Inflammatory macrophage treated with lipopolysaccharide for 4 hours (primary cell): ENCODE measurements around the gene GSG1L.
A peak's percentile ranks its signal among the peaks of the same experiment; 100 is the strongest.
"Not testable (repeated sequence)": the region's sequence is repeated elsewhere in the genome, so short reads cannot be mapped to it uniquely, and the experiment has no call there.

Experiments
- DNase-seq: peaks from one replicate; pipeline ENCODE4 v3.0.0-alpha.2; 2020

The GSG1L gene

DNA sequence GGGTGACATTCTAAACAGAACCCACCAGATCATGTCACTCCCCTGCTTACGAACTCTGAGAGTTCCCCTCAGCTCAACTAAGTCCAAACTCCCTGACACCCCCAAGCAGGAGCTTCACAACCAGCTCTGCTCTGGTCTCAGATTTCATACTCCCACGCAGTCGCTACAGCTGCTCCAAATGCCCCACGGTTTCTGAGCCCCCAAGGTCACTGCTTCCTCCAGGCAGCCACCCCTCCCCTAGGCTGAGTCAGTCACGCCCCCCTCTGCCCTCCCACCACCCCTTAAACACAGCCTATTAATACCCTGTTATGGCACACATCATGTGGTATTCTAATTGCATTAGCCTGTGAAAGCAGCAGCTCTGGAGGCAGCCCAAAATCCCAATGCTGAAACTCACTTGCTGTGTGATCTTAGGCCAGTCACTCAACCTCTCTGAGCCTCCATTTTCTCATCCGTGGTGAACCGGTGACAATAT, 51.5 kb downstream of the GSG1L start:
- peak; percentile 2 for DNase-seq

DNA sequence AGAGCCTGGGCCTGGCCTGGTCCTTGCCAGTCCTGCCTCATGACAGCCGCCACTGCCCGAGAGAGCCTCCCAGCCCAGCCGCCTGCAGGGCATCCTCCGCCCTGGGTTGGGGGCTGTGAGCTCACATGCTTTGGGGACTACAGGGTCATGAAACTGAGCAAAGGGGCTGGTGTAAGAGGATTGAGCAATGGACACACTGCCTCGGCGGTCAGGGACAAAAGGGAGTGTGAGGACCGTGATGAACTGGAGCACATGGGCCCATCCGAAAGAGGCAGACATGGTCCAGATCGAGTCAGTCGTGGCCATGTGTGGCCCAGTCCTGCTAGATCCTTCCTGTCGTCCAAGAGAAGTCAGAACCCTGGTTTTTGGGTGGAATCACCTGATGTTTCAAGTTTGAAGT, 52.3 kb downstream of the GSG1L start:
- DNase-seq = no peak

DNA sequence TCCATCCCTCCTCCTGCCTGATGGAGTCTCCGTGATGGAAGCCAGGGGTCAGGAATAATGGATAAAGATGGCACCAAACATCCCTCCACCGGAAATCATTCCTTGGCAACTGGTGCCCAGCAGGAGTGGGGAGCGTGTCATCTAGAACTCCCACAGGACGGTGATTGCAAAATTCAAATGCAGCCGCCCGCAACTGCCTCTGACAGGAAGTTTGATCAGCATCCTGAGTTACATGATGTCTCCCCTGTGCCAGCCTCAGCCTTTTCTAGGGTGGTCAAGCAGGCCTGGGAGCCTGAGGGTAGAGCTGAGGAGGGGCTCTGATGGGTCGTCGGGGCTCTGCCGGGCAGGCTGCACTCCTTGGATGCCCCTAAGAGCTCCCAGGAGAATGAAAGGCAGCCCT, 52.8 kb downstream of the GSG1L start:
- no peak for DNase-seq

DNA sequence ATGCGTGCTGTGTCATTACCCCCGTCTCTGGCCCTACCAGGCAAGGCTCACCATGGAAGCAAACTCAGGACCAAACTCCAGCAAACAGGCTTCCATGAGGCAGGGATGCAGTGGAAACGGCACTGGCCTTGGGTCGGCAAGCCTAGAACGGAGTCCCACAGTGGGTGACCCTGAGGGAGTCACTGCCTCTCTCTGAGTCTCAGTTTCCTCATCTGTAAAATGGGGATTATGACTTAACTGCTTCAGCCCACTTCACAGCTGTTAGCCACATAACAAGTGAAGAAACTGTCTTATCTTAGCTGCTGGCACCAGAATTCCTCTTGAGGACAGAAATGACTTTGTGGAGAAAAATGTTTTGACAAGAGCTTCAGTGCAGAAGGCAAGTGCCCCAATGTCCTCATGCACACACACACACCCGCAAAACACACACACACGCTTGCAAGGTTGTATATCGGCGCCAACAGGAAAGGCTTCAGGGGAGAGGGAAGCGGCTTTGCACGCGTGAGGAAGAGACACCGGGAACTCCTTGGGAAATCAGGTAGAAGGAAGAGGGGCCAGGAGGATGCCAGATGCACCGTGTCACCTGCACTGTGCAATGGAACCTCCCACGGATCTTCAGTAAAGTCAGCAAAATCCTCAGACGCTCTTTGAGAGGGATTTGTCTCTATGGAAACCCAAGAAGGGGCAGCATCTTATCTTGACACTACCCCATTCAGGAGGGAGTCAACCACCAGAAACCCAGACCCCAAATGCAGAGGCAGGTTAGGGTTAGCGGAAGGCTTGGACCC, 53.7 kb downstream of the GSG1L start:
- no peak for DNase-seq

DNA sequence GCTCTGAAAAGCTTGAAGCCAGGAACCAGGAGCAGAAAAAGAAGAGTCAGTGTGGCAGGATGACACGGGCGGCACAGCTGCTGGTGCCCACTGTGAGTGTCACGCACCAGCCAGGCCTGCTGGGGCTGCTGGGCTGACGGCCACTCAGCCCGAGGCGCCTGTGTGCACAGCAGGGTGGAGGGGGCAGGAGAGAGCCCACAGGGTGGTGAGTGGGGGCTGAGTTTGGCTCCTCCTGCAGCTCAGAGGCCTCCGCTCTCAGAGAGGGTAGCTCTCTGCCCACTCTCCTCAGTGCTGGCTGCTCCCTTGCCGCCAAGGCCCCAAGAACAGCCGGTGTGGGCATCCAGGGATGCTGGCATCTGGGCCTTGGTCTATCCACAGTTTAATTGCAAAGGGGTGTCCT, 59.6 kb downstream of the GSG1L start:
- no peak for DNase-seq

DNA sequence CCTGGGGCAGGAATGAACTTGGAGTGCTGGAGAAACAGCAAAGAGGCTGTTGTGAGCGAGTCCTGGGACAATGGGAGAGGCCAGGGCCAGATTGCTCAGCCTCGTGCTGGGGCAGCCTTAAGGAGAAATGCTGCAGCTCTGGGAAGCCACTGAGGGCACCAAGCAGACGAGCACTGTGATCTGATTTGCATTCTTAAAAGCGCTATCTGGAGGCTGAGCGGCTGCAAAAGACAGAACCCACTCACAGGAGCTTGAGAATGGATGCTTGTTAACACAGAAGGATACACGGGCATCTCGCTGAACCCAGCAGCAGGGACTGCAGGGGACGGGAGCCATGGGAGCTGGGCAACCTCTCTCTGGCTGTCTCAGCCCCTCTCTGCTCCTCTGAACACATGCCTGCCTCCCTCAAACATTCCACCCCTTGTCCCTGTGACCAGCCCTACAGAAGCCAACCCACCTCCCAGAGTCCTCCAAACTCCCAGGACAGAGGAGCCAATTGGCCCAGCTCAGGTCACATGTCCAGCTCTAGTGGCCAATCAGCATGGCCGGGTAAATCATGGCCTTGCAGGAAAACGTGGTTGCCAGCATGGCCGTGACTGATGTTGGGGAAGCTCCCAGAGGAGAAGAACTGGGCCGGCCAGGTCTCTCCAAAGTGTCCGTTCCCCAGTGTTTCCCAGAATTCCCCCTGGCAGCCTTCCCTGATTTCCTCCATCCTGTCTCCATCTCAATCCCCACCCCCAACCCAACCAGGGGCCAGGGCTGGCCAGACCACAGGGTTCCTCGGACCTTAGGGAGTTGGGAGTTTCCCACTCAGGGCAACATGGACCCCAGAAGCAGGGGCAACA, 60.3 kb downstream of the GSG1L start:
- DNase-seq = no peak

DNA sequence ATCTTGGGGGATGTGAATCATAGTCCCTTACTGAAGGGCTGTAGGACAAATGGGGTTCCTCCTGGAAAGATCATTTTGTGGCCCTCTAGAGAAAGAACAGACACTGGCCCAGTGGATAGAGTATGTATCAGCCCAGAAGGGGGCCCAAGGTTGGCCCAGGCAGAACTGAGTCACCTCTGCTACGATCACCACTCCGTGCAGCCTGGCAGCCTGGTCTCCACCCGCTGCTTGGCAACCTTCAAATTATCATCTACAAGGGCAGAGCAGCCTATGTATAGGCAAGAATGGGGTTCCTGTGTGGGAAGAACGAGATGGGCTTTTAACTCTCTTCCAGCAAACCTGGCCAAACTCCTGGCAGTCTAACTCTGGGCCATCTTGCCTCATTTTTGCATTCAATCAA, 61.9 kb downstream of the GSG1L start:
- no peak for DNase-seq

DNA sequence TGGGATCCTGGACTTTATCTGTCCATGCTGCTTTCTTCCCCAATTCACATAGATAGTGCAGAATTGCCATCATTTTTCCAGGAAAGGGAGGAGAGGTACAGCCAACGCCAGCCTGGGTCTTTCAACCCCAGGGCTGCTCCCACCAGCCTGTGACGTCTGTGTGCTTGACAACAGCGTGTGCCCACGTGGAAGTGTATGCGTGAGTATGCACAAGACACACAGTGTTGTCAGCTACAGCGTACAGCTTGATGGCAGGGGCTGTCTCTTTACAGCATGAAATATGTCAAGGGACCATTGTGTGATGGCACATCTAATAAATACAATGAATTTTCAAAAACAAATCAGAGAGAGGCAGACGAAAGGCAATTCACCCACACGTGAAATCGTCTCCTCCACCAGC, 62.3 kb downstream of the GSG1L start:
- DNase-seq = no peak

DNA sequence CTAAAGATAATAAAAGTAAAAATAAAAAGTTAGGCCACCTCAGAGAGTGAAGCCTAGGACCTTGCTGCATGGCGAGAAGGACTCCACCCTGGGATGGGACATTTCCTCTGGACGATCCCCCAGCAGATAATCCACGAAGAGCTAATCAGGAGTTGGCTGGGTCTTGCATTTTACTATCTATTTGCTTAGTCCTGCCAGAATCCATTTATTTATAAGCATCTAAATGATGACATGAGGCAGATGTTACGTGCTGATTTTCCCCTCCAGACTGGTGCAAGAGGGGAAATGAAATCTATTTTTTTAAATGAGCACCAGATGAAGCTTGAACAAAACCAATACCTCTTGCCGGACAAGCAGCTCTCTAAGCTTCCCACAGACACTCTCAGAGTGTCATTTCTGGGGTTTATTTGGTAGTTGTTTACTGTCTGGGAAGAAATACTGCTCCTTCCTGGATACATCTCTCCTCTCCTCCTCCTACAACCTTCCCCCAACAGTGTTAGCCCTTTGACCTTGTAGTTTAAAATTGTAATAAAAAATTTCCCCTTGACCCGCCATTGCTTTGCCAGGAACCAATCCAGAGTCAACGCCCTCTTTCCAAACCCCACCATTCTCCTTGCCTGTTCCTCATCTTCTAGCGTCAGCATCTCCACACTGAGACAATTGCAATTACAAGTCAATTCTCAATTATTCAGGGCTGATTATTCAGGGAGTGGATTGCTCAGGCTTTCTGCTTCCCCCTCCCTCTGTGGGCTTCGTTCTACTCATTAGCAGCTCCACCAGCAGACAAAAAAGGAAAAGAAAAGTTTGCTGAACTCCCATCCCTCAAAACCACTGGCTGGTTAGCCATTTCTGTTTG, 63.0 kb downstream of the GSG1L start:
- no peak for DNase-seq

DNA sequence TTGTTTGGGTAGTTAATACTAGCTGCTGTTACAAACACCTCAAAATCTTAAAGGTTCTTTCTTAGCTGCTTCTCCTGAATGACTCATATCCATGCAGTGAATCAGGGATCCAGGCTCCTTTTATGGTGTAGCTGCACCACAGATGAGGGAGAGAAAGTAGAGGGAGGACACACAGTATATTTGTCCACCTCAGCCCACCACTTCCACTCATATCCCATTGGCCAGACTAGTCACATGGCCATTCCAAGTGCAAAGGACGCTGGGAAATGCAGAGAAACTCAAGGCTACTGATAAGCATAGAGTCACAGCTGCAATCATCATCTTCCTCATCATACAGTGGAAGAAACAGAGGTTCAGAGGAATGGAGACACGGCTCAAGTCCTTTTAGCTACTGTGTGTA, 63.8 kb downstream of the GSG1L start:
- DNase-seq = no peak

DNA sequence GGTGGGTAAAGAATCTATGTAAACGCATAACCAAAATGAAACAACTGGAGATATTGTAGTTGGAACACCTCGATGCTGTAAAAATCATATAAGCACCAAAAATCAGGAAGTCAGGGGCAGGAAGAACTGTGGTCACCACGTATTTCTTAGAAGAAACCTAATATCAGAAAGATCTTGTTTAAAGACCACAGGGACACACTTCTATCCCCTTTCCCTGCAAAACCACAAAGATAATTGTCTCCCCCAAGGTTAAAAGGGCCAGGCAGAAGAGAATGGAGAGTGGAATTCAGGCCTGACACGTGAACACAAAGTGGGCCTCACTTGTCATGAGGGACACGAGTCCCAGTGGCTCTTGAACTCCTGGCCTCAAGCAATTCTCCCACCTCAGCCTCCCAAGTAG, 68.1 kb downstream of the GSG1L start:
- no peak for DNase-seq

DNA sequence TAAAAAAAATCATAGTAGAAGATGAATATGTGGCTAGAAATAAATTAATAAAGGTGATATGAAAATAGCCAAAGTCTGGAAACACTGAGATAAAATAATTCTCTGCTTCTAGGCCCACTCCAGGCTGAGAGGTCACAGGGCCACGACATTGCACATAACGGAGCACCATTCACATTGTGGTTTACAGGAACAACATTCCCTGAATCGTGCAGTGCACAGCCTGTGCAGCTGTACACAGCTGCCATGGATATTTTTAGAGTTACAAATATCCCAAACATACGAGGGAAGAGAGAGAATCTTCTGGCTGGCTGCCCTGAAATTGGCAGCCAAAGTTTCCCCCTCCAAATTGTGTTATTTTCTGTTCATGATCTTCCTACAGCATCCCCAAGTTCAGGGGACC, 68.8 kb downstream of the GSG1L start:
- DNase-seq = no peak

DNA sequence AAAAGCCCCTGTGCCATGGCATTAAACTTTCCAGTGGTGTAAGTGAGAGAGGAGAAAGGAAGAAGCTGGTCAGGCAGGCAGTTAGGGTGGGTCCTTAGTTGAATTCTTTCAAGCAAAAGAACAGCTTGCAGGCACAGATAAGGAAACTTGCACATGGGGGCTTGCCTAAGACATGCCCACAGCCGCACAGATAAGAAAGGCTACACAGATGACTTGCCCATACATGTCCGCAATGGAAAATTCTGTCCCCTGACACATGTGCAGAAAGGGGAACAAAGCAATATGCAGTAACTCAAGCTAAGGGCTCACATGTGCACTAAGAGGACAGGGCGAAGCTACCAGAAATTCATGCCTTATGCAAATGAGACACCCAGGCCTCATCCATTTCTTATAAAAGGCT, 69.9 kb downstream of the GSG1L start:
- DNase-seq = no peak

DNA sequence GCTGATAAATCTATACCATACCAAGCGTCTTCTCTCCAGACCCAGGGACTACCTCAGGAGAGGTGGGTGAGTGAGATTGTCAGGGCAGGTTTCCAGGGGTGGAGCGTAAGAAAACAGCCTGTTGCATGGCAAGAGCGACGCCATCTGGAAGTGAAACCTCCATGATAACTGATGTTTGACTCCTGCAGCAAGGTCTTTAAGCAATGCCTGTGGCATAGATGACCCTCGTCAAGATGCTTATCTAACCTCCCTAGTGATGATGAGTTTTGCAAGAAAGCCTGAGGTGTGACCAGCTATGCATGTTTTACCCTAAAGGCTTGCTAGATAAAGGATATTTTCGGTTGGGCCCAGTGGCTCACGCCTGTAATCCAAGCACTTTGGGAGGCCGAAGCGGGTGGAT, 71.6 kb downstream of the GSG1L start:
- DNase-seq = no peak

DNA sequence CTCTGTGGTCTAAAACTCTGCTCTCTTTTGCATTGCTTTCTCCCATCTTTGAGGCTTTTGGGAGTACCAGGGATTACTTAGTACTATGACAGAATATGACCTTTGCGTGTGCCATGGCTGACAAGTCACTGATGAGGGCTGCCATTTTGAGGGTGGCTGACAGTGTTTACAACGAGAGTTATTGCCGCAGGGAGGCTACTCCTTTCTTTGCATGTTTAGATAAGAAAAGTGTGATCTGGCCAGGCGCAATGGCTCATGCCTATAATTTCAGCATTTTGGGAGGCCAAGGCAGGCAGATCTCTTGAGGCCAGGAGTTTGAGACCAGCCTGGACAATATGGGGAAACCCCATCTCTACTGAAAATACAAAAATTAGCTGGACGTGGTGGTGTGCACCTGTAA, 77.5 kb downstream of the GSG1L start:
- no peak for DNase-seq

DNA sequence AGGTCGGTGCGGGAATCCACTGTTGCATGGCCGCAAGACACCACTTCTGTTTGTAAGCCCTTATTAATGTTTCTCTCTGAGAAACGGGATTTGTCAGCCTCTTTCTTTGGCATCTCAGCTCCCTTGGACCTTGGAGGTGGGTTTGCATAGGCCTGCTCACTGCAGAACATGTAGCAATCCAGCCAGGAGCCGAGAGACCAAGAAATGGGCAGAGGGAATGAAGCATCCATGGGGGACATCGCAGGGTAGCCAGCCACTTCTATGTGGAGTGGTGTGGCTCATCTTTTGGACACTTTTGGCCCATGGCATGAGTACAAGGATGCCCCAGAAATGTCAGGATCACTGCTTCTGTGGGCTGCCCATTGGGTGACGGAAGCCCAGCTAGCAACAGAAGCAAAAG, 79.4 kb downstream of the GSG1L start:
- DNase-seq = no peak

DNA sequence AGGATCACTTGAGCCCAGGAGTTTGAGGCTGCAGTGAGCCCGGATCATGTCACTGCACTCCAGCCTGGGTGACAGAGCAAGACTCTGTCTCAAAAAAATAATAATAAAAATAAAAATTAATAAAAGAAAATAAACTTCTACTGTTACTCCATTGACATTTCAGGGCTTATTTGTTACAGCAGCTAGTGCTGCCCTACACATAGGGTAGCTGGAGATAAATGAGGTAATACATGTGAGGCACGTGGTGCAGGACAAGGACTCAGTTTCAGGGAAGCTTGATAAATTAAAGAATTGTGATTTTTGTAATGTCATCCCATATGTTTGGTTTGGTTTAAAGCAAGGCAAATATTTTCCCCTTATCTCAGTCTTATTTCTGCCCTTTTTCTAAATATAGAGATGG, 80.3 kb downstream of the GSG1L start:
- DNase-seq = no peak

DNA sequence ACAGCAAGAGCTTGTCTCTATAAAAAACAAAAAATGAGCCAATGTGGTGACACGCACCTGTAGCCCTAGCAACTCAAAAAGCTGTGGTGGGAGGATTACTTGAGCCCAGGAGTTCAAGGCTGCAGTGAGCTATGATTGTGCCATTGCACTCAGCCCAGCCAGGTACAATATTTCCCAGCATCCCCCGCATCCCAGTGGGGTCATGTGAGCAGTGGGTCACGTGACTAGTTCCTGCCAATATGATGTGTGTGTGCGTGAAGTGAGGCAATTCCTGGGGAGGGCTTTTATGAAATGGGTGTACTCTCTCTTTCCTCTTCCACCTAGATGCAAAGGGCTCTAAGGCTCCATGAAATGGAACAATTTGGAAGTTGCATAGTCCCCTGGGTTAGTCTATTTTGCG, 81.3 kb downstream of the GSG1L start:
- DNase-seq = no peak

DNA sequence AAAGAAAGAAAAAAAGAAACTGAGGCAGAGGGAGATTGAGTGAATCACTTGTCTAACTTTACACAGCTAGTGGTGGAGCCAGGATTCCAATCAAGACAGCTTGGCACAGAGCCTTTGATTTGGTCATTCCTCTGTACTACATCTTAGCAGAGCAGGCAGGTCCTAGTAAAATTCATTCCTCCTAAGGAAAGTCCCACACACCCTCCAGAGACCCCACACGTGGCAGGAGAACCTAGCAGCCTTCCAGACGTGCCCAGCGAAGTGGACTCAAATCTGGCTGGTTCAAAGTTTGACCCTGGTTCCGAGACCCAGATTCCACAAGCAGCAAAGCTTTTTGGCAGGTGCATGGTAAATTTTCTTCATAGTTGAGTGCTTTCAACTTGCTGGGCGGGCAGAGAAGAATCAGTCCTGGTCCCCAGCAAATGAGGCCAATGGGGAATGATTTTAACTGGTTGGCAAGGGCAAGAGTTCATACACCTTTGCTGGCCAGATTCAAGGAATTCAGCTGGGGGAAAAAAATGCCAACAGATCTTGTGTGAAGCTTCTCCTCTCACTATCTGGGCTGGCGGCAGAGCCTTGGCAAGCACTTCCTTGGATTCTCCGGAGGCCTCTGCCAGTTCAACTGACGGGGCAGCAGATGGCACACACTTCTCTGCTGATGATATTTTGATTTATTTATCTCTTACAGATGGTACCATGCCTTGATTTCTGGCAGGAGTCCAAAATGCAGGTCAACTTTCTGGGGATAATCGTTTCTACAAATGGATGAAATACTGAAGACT, 82.4 kb downstream of the GSG1L start:
- no peak for DNase-seq

DNA sequence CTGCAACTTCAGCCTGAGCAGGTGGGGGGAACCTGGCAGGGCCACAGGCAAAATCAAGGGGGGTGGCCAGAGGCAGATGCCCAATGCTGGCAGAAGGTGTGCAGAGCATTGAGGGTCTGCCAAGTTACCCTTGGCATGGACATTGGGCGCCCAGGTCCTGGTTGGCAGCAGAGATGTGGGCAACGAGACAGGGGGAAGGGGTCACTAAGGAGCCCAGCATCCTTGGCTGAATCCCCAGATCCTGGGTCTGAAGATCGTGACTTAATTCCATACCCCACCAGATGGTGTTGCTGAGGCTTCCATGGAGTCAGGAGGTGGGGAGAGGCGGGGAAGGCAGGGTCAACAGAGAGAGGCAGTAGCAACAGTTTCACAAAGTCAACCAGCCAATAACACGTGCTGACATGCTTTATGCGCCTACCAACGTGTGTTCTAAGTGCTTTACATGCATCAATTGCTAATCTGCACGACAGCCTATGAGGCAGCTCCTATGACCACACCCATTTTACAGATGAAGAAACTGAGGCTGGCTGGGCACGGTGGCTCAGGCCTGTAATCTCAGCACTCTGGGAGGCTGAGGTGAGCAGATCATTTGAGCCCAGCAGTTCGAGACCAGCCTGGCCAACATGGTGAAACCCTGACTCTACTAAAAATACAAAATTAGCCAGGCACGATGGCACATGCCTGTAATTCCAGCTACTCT, 83.3 kb downstream of the GSG1L start:
- DNase-seq = no peak

DNA sequence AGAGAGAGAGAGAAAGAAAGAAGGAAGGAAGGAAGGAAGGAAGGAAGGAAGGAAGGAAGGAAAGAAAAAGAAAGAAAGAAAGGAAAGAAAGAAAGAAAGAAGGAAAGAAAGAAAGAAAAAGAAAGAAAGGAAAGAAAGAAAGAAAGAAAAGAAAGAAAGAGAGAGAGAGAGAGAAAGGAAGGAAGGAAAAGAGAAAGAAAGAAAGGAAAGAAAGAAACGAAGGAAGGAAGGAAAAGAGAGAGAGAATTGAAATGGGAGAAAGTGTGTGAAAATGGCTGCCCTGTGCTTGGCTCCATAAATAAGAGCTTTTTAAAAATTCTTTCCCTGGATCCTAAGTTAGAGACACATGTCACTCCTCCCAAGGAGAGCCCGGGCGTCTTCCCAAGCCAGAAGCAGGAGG, 83.8 kb downstream of the GSG1L start:
- not testable (repeated sequence) for DNase-seq

DNA sequence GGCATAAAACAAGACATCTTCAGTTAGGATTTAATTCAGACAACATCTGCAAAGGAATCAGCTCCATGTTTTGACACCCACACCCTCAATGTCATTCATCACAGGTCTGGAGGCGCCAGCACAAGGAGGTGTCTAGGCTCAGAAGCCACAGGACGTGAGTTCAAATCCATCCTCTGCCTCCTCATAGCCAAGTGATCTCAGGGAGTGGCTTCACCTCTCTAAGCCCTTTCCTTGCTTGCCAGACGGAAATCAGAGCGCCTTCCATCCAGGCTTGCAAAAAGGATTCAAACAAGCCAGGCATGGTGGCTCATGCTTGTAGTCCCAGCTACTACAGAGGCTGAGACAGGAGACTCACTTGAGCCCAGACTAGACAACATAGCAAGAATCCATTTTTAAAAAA, 84.6 kb downstream of the GSG1L start:
- DNase-seq = no peak
